Measurements from ENCODE around the gene ZBTB16.

Gene ZBTB16

GRCh38 chr11:114213622-114214021 is 154.1 kb downstream of the ZBTB16 start:
- no peak for DNase-seq (ENCODE audit: low spot score)

GRCh38 chr11:114215428-114215827 is 155.9 kb downstream of the ZBTB16 start:
- no peak for DNase-seq (ENCODE audit: low spot score)

GRCh38 chr11:114215871-114216795 is 156.6 kb downstream of the ZBTB16 start:
- DNase-seq (ENCODE audit: low spot score), result no peak

- no peak for DNase-seq (ENCODE audit: low spot score)
These were observed 157.3 kb downstream of the ZBTB16 start for GRCh38 chr11:114216796-114217180.

- no peak for DNase-seq (ENCODE audit: low spot score)
These were observed 159.0 kb downstream of the ZBTB16 start for GRCh38 chr11:114218508-114218907.

- peak; percentile 3 for DNase-seq (ENCODE audit: low spot score)
These were observed 160.2 kb downstream of the ZBTB16 start for GRCh38 chr11:114219559-114220349.

DNA sequence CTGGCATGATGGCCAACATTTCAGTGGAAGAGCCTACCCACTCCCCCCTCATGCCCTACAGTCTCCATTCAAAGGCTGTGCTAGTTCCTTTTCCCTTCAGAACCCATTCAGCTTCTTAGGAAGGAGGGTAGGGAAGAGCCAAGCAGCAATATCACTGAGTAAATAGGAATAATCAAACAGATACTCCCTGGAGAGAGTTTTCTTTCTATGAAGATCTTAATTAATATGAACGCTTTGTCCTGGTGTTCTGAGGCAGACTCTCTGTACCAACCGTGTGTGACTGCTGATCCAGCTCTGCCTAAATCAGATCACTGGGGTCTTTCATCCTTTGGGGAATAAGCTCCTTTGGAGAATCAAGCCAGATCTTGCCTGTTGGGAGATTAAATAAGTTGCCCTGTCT is 161.5 kb downstream of the ZBTB16 start:
- no peak for DNase-seq (ENCODE audit: low spot score)

DNA sequence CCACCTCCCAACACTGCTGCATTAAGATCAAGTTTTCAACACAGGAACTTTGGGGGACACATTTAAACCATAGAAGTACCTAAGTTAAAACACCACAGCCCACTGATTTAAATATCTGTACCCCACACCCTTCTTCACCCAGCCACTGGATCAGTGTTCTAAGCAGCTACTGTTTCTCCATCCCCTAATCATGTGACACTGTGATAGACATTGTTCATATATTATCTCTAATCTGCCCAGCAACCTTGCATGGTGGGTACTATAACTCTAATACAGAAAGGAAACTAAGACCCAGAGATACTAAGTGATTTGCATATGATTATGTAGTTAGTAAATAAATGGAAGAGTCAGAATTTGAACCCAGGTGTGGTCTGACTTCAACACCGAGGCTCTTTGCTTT is 166.2 kb downstream of the ZBTB16 start:
- DNase-seq (ENCODE audit: low spot score), result no peak

DNA sequence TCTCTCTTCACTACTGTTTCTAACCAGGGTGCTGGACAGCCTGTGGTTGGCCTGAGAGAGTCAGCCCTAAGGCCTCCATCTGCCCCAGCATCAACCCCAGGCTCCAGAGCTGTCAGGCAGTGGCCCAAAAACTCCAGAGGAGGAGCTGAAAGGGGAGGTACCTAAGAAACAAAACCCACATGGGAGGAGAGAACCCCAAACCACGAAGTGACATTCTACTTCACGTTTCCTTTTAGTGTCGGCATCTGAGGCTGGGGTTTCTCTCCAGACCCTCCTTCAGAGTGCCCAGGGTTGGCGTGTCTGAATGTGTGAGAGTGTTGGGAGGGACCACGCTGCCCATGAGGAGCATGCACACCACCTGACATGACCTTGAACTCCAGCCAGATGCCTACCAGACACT is 166.8 kb downstream of the ZBTB16 start:
- no peak for DNase-seq (ENCODE audit: low spot score)

- DNase-seq (ENCODE audit: low spot score), result no peak
These were observed 169.2 kb downstream of the ZBTB16 start for GRCh38 chr11:114228435-114229411.

DNA sequence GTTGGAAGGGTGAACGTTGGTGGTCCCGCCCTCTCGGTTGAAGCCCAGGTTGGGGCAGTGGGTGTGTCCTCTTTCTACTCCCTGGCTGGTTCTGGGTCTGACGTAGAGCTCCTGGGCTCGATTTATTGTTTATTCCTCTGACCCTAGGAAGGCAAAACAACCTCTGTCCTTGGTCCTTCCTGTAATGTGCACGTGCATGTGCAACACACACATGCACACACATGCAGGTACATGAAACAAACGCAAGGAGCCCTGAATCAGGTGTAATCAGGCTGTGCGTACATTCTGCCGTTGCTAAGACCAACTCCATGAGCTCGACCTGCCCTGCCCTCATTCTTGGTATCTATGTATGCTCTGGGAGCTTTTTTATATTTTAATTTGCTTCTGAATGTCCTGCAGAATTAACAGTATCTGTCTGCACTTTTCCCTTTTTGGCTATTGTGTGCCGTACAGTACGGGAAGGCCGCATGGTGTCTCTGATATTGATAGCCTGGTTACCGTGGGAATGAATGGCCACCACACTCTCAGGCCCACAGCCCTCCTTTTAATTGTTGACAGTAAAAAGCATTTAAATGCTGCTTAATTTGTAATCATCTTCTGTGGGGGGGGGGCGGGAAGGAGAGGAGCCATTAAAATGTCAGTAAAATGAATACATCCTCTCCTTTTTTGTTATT is 170.7 kb downstream of the ZBTB16 start:
- no peak for DNase-seq (ENCODE audit: low spot score)

DNA sequence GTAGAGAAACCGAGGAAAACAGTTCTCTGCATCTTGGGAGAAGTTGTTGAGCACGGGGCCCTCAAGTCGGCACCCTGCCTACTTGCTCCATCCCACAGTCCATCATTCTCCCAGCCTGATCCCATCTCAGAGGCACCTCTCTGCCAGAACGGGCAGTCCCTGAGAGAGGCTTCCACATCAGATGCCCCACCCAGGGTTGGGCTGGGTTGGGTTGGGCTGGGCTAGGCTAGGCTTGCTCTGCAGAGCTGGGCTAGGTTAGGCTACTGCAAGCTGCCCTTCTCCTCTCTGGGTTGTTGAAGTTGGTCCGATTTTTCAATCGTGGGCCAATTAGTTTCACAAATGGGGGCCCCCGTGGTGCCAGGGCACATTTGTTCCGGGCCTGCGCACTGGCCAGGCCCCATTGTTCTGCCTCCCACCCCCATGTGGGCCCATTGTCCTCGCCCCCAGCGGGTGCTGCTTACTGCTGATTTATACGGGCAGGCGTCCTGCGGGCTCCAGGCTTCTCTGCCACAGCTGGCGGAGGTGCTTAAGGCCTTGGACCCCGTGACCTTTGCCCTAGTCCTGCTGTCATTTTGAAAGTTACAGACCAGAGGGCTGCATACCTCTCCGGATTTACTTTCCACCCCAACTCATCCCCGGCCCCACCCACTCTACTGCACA is 173.0 kb downstream of the ZBTB16 start:
- DNase-seq (ENCODE audit: low spot score), result no peak

- DNase-seq (ENCODE audit: low spot score), result no peak
These were observed 174.2 kb downstream of the ZBTB16 start for GRCh38 chr11:114233755-114234154.

DNA sequence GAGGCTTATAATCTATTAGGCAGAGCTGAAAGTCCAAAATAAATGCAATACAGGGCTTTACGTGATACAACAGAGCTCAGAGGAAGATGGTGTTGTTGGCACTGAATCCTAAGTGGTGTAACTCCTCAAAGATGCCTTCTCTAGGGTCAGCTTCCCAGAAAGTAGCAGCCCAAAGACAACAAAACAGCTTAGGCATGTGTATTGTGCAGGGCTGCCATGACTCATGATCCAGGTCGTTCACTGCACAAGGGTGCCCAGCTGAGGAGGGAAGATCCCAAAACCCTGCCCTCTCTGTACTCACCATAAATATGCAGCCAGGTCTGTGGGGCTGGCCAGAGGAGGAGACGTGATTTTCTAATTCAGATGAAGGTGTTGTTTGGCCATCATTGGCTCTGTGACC is 177.3 kb downstream of the ZBTB16 start:
- DNase-seq (ENCODE audit: low spot score), result no peak

DNA sequence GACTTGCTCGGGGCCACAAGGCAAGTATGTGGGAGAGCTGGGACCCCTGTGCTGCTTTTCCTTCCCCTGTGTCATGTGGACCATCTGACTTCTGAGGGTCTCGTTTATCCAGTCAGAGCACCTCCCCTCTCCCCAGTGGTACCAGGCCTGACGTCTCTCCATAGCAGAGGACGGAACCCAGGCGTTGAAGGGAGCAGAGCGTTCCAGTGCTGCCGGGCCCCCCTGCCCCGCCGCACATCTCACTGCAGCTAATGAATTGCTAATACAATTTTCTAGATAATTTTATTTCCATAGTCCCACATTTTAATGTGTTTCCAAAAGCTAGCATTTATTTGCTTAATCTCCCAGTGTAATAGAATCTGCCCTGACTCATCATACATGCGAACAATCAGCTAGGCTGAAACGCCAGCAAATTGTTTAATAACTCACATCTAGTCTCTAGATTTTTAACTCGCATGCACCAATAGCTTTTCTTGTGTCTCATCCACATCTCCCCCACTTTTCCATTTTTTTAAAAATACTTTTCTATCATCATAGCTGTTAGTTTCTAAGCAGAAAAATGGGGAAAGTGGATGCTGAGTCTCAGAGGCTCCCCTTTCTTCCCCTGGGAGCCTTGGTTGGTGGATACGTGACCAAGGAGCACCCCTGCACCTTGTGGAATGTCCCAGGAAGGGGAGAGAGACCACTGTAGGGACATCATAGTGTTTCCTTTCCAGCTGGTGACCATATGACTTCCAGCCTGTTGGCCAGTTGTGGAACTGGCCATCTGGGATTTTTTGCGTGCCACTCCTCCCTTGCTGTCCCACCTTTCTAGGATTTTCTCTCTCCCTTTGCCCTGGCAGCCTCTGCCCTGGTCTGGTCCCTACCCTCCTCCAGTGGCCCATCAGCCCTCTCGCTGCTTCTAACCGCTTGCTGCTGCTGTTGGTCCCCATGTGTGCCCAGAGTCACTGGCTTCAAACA is 178.1 kb downstream of the ZBTB16 start:
- DNase-seq (ENCODE audit: low spot score), result no peak

DNA sequence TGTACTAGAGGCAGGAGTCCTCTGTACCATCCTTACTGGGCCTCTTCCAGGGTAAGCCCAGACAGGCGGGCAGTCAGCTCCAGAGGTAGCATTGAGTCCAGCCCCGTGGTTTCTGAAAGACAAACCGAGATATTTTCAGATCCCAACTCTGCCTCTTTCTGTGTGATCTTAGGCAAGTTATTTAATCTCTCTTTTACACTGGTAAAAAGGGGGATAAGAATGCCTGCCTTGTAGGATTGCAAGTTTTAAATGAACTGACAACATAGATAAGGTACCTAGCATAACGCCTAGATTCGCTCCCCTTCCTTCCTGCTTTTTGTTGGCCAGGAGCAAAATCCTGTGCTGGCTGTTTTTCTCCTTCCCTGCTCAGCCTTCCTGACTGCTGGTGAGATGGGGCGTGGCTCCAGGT is 180.2 kb downstream of the ZBTB16 start:
- DNase-seq (ENCODE audit: low spot score), result no peak

DNA sequence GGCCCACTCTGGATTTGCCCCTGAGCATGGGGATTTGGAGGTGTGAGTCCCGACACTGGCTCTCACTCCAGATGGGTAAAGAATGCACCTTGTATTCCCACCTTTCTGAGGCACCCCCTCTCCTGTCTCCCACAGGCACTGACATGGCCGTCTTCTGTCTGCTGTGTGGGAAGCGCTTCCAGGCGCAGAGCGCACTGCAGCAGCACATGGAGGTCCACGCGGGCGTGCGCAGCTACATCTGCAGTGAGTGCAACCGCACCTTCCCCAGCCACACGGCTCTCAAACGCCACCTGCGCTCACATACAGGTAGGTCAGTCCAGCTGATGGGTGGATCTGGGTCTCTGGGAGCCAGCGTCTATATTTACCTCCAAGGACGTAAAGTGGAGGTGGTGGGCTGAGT is 182.5 kb downstream of the ZBTB16 start:
- no peak for DNase-seq (ENCODE audit: low spot score)

- DNase-seq (ENCODE audit: low spot score), result no peak
These were observed 184.2 kb downstream of the ZBTB16 start for GRCh38 chr11:114243461-114244372.

All from RKO (cell line).